GM19324 (cell line): ENCODE data around the gene DYNLT4.
"Not testable (repeated sequence)": the region's sequence is repeated elsewhere in the genome, so short reads cannot be mapped to it uniquely, and the experiment has no call there.

Experiments used
- ATAC-seq: cut with Tn5 transposase; IDR thresholded peaks from one replicate; pipeline ENCODE4 v1.9.1; 2021; ENCODE audit warnings: mild to moderate bottlenecking, moderate library complexity; ENCODE audit not compliant: unreplicated experiment, low FRiP score

The DYNLT4 gene

DNA sequence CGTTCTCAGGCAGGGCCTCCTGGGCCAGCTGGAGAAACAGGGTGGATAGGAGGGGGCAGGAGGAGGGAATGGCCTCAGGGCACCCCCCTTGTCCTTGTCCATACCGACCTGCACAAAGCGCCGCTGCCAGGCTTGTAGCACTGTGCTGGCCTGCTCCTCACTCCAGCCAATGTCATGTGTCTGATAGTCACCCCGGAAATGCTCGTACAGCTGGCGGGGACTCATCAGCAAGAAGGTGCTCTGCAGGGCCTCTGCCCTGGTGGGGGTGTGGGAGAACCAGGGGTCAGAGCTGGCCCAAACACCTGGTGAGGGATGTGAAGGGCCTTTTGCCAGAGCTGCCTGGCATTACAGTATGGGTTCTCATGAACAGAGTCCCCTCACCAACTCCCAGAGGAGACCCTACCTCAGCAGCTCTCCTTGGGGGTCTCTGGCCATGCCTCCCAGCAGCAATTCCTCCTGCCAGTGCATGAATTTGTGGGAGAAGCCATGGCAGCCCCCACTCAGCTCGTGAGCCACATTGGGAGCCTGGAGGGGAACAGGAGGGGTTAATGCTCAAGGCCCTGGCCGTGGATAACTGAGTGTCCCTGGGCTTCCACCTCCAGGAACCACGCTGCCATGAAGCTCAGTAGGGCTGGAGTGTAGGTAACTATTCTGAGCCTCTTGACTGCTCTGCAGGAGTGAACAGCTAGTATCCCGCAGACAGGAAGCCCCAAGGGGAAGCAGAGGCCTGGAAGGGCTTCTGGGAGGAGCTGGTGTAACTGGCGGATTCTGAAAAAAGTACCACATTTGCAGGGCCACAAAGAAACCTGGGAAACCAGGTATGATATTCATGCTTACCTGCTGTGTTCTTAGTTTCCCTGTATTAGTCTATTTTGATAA, 22.6 kb upstream of the DYNLT4 start:
- no peak for ATAC-seq

GRCh38 chr1:44828841-44829440, 21.8 kb upstream of the DYNLT4 start:
- no peak for ATAC-seq

GRCh38 chr1:44828003-44828651, 21.0 kb upstream of the DYNLT4 start:
- no peak for ATAC-seq

DNA sequence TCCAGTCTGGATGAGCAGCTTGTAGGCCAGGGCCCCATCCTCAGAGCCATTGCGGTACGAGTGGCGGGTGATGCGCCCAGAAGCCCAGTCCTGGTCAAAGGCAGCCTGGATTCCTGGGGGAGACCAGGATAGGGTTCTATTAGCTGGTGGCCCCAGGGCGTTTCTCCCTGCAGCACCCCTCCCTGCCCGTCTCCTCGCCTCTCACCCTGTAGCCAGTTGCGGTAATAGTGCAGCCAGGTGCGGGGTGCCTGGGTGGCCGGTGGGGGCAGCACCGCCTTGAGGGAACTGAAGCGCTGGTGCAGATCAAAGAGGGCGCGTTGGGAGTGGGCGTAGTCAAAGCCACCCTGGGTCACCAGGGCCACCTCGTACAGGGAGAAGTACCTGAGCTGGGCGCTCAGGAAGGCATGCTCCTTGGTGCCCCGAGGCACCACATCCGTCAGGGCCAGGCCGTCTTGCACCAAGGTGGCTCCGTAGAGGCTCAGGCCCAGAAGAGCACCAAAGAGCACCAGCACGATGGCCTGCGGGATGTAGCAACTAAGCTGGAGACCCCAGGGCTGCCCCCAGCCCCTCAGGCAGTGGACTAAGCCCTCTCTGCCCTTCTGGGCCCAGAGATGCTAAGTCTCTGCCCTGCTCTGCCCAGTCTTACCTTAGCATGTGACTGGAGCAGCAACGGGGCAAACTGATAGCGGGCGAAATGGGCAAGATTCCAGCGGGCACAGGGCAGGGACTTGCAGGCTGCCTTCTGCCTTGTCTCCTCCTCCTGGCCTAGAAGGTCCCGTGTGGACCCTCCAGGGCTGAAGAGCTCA, 20.2 kb upstream of the DYNLT4 start:
- ATAC-seq: no peak

DNA sequence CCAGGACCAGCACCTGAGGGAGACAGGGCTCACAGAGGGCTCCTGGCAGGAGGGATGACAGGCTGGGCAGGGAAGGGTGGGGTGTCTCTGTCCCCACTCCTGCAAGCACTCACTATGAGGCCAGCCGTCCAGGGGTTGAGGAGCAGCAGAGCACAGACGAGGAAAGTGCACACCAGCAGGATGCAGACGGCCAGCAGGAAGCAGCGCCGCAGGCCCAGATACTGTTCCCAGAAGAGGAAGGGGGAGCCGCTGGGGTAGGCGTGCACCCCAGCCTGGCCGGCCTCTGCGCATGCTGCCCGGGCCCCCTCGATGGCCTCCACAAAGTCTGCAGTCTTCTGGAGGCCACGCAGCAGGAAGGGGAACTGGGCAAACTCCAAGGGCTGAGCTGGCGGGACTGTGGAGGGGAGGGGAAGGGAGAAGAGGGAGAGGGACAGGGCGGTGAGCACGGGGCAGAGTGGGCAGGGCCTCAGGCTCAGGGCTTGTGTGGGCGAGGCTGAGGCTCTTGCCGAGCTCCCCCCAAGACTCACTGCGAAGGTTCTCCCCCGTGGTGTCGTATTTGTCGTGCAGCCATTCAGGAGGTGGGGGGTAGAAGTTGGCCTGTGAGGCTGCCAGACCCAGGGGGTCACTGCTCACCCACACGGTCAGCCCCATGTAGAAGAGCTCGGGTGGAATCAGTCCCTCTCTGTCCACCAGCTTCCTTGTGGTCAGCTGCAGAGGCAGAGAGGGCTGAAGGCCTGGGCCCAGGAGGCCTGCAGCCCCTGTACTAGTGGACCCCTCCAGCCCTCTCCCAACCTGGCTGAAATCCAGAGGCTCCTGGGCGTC, 19.4 kb upstream of the DYNLT4 start:
- no peak for ATAC-seq

GRCh38 chr1:44824392-44824791, 17.2 kb upstream of the DYNLT4 start:
- not testable (repeated sequence) for ATAC-seq

GRCh38 chr1:44822981-44823451, 15.9 kb upstream of the DYNLT4 start:
- ATAC-seq: no peak

GRCh38 chr1:44822131-44822701, 15.1 kb upstream of the DYNLT4 start:
- no peak for ATAC-seq

- no peak for ATAC-seq
Observed at GRCh38 chr1:44821240-44821715, 14.1 kb upstream of the DYNLT4 start.

DNA sequence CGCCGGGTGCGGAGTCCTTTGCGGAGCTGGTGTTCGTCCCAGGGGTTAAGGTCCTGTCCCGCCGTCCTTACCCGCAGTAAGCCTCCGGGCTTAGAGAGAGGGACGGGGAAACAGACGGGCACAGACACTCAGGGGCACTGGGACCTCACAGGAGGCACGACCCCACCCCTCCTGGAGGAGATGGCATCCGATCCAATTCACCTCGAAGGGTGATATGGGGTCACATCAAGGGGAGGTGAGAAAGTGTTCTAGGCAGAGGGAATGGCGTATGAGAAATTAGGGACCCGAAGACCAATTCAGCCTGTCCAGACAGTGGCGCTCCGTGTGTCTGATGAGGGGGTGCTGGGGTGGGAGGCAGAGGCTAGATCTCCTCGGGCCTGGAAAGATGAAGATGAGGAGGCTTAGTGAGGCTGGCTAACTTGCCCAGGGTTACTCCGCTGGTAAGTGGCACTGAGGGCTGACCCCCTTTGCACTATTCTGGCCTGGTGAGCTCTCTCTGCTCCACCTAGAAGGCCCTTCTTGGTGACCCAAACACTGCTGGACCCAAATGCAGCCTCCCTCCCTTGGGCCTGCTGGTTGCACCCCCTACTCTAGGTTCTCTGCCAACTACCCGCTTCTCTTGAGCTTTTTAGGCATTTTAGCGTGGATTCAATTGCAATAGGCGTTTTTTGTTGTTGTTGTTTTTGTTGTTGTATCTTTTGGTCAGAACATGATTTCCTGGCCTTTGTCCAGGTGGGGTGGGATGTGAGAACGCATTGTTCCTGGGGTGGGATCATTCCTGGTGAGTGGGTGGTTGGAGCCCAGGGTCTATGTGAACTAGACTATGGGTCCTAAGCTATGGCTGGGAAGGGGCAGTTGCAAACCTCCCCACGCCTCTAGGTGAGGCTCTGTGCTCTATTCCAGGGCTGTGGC, 13.4 kb upstream of the DYNLT4 start:
- peak; percentile 8 for ATAC-seq

- ATAC-seq: peak; percentile 79
Observed at GRCh38 chr1:44819608-44820327, 12.6 kb upstream of the DYNLT4 start.

- no peak for ATAC-seq
Observed at GRCh38 chr1:44819196-44819607, 12.1 kb upstream of the DYNLT4 start.

- no peak for ATAC-seq
Observed at GRCh38 chr1:44817771-44818495, 10.8 kb upstream of the DYNLT4 start.

DNA sequence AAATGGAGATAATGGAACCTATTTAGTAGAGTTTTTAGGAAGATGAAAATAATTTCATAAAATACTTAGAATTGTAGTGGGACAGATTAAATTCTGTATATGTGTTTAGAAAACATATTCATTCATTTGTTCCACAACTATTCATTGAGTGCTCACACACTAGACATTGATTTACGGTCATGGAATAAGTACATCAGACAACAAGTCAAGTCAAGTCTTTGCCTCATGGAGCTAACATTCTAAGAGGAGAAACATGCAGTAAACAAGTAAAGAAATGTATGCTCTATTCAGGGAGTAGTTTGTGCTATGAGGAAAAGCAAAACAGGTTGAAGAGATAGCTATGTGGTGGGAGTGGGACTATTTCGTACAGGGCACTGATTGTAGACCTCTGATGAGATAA, 10.2 kb upstream of the DYNLT4 start:
- no peak for ATAC-seq

DNA sequence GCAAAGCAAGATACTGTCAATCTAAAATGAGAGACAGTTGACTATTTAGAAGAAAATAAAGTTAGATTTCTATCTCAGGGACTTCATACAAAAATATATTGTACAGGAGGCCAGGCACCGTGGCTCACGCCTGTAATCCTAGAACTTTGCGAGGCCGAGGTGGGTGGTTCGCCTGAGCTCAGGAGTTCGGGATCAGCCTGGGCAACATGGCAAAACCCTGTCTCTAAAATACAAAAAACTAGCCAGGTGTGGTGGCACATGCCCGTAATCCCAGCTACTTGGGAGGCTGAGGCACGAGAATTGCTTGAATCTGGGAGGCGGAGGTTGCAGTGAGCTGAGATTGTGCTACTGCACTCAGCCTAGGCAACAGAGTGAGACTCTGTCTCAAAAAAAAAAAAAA, 8.8 kb upstream of the DYNLT4 start:
- not testable (repeated sequence) for ATAC-seq

DNA sequence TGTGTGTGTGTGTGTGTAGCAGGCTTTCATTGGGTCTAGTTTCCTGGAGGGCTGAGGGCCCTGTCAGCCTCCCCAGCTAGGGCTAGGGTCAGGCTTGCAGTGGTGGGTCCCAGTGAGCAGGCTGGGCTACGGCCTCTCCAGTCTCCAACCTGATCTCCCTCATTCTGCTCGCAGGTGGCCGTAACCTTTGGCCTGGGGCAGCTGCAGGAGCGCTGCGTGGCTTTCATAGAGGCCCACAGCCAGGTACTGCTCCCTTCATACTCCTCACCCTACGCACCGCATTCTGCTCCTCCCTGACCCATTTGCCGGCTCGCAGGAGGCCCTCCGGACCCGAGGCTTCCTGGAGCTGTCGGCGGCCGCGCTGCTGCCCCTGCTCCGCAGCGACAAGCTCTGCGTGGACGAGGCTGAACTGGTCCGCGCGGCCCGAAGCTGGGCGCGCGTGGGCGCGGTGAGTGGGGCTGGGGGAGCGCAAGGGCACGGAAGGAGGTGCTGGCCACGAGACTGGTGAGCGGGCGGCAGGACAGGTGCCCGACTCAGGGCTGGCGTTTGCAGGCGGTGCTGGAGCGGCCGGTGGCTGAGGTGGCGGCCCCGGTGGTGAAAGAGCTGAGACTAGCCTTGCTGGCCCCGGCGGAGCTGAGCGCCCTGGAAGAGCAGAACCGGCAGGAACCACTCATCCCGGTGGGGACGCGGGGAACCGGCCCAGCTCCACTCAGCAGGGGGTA, 5.8 kb upstream of the DYNLT4 start:
- ATAC-seq: no peak
